Cardiac septum (tissue), 1 donor: Measurements from ENCODE around the gene RPF1. TPM values are rescaled to one million over a fixed set of nuclear protein-coding genes. Genes with fewer than 3 reads are reported as not detected.

Experiments
- DNase-seq: peaks from one replicate; pipeline ENCODE4 v3.0.0-alpha.2; 2020; ENCODE audit warnings: low spot score
- intact Hi-C: fragments of 100-400 bp; cut with DNase I; formaldehyde crosslinking; loops from one replicate; pipeline ENCODE4 v1.14.0; 2022
- total RNA-seq: library from RNA; stranded (reverse); fragmentation: NEBNext Ultra II Directional; extraction: Animal tissue kit (Norgen Biotek cat#: 25700); gene quantifications from one replicate; pipeline ENCODE4 v1.2.1, GENCODE V29; 2021
- donor health status: DM: no; HTN: no; CAD: no.

Gene RPF1
- total RNA-seq, 1 donor from 2014 or later = 34.3 TPM

DNA sequence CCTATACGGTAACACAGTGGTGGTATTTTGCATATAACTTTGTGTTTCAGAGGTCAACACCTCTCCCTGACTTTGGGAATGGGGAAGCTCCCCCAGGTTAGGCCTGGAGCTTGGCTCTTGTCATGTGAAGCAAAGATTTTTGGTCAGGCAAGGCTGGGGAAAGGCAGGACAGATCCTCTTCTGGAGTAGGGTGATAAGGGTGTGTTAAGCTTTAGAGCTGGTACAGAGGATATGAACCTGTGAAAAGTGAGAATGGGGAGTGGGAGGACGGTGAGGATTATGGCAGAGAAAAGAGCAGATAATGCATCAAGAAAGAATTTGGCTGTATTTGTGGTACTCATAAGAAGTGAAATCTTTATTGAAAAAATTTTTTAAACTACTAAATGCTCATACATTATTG, 2.3 kb downstream of the RPF1 start:
- intact Hi-C loops = no loop called here
- DNase-seq = no peak

DNA sequence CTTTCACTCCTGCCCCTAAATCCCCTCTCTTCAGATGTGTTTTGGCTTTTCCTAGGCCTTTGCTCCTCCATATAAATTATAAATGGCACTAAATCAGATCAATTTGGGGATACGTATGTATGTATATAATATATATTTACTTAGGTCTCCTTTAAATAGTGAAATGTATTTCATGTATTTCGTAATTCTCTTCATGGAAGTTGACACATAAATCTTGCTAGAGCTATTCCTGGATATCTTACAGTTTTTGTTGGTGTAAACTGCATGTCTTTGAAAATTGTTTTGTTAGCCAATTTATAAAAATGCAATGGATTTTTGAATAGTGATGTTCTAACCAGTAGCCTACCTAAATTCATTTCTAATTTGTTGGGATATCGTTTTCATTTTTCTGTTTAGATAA, 9.0 kb downstream of the RPF1 start:
- no peak for DNase-seq
- intact Hi-C loops = no loop called here

DNA sequence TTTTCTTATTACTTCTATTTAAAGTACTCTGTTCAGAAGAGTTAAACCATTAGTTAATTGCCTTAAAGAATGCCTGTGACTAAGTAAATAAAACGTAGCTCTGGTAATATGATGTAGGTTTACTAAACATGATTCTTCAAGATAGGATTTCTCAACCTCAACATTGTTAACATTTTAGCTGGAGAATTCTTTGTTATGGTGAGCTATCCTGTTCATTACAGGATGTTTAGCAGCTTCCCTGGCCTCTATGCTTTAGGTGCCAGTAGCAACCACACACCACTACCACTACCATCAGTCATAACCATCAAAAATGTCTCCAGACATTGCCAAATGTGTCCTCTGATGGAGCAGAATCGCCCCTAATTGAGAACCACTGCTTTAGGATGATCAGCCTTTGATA, 10.7 kb downstream of the RPF1 start:
- DNase-seq = no peak
- intact Hi-C loops = no loop called here

DNA sequence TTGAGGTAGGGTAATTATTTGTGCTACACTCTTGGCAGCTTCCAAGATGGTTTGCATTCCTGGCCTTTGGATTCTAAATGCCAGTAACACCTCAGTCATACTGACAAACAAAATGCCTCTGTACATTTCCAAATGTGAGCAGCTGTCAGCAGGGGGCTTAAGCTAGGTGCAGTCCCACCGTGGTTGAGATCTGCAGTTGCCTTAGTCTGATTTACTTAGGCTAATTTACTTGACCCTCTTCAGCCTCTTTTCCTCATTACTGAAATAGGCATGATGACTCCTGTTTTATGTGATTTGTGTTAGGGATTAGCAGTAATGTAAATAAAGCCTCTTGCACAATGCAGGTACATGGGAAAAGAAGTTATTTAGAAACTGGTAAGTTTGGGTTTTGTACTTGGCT, 13.7 kb downstream of the RPF1 start:
- no peak for DNase-seq
- intact Hi-C loops = no loop called here

DNA sequence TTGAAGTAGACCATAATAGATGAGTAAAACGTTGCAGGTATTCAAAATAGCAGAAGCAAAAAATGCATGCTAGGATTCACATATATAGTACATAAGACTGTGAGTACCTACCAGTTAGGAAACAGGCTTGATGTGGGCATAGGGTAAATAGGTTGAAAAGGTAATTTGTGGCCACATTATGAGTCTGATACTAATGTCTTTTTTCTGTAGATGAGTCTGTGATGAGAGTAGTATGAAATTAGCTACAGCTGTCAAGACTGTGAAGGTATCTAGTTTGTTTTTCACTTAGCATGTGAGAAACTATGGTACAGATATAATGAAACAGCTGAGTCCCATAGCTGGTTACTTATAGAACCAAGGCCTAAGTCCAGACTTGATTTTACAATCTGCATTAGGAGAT, 14.7 kb downstream of the RPF1 start:
- intact Hi-C loops = no loop called here
- no peak for DNase-seq

DNA sequence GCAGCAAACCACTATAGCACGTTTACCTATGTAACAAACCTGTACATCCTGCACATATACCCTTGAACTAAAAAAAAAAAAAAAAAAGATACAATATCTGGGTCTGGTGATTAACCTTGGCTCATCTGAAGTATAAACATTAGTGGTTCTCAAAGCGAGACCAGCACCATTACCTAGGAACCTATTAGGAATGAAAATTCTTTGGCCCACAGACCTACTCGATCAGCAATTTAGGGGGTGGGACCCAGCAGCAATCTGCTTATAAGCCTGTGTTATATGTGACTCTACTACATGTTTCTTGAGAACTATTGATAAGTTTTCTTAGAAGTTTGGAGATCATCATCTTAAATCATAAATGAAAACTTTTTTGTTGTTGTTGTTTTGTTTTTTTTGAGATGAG, 17.4 kb downstream of the RPF1 start:
- intact Hi-C loops = no loop called here
- DNase-seq = no peak

DNA sequence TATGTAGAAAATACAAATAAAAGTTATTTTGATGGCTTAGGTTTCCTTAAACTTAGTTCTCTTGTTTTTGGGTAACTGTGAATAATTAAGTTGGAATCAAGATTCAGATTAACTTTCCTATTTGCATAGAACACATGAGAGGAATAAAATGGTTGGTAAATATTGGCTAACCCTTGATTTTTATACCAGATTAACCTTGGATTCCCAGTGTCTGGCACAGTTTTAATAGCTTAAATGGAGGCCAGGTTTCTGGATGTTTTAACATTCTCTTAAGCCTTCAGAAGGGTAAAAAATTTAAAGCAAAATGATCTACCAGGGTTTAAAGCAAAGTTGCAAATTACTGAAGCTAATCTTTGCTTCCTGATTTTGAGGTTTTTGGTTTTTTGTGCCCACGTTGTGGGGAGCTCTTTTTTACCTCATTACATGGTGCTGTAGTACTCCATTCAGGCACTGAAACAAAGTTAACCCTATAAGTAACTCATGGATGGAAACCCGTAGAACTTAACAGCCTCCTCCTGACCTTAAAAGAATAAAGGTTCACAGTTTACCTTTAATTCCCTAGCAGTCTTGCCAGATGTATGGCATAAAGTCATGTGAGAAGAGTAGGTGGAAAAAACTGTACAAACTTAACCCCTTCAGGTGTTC, 18.7 kb downstream of the RPF1 start:
- intact Hi-C loops = no loop called here
- DNase-seq = no peak

DNA sequence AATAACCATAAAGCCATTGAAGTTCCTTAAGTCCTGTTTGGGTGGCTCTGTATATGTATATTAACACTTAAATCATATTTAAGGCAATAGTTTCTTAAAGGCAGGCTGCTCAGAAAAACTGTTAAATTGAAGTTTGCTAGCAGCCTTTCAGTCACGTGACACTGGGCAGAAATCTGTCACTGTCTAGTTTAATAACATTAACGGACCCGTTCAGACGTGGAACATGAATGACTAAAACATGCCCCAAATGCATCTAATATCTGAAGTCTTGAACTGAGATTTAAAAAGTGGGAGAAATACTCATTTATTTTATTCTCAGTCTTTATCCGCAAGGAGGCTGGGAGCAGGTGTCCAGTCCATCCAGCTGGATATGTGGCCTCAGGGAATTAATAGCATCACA, 23.9 kb downstream of the RPF1 start:
- intact Hi-C loops = loop anchor here (10.0 kb wide), 1 partner anchor 252 kb away; no protein-coding TSS in a partner anchor
- DNase-seq = no peak

DNA sequence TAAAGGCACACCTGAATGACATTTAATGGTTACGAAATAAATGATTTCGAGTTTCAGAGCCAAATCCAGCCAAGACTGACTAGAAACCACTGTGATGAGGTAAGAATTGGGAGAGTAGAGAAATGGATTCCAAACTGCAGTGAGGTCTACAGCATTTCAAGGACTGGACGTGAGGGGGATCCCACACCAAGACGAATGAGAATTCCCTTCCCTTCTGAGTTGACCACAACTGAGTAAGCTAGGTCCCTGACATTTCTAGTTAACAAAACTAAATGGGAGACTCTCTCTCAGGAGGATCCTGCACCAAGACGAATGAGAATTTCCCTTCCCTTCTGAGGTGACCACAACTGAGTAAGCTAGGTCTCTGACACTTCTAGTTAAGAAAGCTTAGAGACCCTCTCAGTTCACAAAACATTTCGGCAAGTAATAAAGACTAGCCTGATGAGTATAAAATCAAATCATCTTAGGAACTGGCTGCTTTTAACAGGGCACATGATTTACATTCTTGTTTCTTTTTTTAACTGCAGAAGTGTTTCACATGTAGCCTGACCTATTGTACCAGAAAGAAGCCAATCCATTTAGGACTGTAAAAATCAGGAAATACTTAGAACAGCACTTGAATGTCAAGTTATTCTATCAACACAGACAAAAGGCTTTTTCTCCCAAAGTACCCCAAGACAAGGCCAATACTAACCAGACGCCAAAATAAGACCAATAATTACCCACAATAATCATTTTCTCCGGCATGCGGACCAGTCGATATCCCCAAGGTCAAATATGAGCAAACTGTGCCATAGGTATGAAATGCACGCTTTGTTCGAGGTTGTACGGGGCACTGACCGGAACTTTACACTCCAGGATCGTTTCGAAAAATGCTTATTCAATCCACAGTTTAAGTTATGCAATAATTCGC, 25.8 kb downstream of the RPF1 start:
- no peak for DNase-seq
- intact Hi-C loops = loop anchor here (5.0 to 10.0 kb wide), 2 partner anchors 97 to 250 kb away; no protein-coding TSS in a partner anchor

DNA sequence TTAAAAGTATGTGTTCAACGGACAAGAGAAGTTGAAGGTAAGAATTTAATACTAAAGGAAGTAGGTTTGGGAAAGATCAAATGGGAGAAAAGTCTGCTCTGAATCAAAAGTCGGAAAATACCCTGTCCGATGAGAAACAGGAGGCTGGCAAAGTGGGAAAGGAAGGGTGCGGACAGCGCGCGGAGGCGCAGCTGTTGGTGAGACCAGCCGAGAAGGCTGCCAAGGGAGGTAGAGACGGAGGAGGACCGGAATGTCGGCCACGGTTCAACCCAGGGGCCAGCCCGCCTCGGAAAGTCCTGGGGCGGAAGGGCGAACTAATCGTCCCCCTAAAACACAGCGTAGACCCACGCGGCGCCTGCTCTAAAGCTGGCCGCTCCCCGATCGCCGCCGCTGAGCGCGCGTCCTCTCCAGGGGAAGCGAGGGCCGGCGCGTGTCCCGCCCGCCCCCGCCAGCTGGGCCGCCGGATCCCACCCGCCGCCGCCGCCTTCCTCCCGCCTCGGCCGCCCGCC, 26.5 kb downstream of the RPF1 start:
- intact Hi-C loops = loop anchor here (1.0 to 10.0 kb wide), 5 partner anchors 27 to 249 kb away; partner anchors contain the start of genes RPF1 and SSX2IP
- peak; percentile 84 for DNase-seq

DNA sequence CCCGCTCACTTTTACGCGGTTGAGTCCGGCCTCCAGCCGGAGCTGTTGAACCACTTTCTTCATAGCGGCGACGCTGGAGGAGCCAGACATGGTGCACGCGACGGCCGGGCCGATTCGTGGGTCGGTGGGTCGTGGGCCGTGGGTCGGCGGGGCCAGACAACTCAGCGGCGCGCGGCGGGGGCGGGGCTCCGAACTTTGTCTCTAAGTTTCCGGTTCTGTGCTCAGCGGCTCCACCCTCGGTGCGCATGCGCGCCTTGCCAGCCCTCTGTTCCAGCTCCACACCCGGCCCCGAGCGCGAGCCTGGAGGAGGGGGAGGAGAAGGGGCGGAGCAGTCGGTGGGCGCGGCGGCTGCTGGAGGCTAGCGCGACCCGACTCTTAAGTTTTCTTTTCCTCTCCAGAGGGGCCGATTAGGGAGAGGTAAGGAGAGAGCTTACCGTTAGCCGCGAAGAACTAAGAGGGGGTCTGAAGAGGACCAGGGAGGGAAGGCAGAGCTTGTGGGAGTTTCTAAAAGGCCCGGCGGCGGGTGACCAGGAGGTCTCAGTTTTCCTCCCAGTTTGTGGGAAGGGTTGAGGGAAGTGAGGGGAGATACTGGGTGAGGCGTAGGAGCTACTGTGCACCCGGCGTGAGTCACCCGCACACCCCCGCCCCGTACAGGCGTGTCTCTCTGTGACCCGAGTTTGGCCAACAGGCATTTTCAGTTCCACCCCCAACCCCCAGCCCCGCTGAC, 27.1 kb downstream of the RPF1 start, which contains the start of the genes GNG5 and SPATA1:
Gene GNG5 (minus strand): TSS at position 580 of the 727 bp plus-strand sequence. CDS start 490 bp downstream, at position 90.
Gene SPATA1 (plus strand): TSS at position 385 of the 727 bp plus-strand sequence. CDS start 9,974 bp downstream, outside the sequence.
- intact Hi-C loops = loop anchor here (1.0 to 10.0 kb wide), 5 partner anchors 27 to 249 kb away; partner anchors contain the start of genes RPF1 and SSX2IP
- peak; percentile 100 for DNase-seq

DNA sequence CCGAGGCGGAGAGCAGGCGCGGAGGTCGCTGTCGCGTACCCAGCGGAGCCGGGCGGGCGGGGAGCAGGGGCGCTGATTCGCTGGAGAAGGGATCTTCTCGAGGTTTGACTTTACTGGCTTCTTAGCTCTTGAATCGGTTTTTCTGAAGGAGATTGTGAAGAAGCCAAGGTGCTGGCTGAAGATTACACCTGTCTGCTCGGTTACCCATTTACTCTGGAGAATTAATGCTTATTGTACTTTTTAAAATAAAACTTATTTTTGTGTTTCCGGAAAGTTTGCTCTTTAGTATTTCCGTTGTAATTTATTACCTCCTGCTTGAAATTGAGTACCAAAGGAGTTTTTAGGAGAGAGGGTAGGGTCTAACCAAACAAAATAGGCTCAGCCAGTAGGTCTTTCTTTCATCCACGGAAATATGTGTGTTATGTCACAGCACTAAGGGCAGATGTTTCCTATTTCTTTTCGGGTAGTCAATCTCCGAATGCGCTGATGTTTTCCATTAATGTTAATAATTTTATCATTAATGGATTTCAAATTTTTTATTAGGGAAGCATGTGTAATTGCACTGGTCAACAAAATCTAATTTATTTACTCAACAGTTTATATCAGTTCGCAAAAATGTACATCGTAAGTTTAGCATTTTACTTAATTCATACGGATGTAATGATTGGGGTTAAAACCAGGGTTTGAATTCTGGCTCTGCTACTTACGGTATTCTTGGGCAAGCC, 27.8 kb downstream of the RPF1 start:
- DNase-seq = no peak
- intact Hi-C loops = loop anchor here (1.0 to 10.0 kb wide), 5 partner anchors 28 to 248 kb away; partner anchors contain the start of genes RPF1 and SSX2IP

DNA sequence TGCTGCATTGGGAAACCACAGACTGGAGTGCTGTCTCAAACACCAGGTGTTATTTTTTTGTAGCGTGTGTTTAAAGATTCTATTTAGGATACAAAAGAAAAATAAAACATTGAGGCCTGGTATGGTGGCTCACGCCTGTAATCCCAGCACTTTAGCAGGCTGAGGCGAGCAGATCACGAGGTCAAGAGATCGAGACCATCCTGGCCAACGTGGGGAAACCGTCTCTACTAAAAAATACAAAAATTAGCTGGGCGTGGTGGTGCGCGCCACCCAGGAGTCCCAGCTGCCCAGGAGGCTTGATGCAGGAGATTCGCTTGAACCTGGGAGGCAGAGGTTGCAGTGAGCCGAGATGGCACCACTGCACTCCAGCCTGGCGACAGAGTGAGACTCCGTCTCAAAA, 28.8 kb downstream of the RPF1 start:
- intact Hi-C loops = loop anchor here (2.0 to 10.0 kb wide), 4 partner anchors 29 to 247 kb away; partner anchors contain the start of genes RPF1 and SSX2IP
- DNase-seq = peak; percentile 41

DNA sequence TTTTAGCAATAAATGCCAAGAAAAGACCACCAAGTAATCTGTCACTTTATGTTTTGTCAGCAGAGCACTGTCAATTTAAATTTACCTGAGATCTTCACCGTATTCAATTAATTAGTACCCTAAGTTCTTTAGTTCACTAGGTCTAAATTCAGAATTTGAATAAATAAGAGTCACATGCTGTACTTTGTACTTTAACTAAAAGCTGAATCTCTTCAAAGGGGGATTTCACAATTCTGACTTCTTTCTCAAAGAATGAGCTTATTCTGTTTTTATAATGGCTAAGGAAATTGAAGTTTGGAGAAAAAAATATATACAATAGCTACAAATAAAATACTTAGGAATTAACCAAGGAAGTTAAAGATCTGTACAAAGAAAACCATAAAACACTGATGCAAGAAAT, 29.4 kb downstream of the RPF1 start:
- intact Hi-C loops = loop anchor here (5.0 to 10.0 kb wide), 2 partner anchors 94 to 246 kb away; no protein-coding TSS in a partner anchor
- DNase-seq = no peak

DNA sequence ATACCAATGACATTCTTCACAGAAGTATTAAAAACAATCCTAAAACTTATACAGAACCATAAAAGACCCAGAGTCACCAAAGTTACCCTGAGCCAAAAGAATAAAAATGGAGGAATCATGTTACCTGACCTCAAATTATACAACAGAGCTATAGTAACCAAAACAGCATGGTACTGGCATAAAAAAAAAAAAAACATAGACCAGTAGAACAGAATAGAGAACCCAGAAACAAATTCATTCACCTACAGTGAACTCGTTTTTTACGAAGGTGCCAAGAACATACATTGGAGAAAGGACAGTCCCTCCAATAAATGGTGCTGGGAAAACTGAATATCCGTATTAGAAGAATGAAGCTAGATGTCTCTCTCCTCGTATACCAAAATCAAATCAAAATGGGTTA, 30.0 kb downstream of the RPF1 start:
- intact Hi-C loops = loop anchor here (5.0 to 10.0 kb wide), 2 partner anchors 93 to 246 kb away; no protein-coding TSS in a partner anchor
- DNase-seq = no peak

DNA sequence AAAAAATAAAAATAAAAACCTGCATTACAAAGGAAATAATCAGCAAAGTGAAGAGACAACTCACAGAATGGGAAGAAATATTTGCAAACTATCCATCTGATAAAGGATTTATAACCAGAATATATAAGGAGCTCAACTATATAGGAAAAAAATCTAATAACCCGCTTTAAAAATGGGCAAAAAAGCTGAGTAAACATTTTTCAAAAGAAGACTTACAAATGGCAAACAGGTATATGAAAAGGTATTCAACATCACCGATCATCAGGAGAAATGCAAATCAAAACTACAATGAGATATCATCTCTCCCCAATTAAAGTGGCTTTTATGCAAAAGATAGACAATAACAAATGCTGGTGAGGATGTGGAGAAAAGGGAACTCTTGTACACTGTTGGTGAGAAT, 31.1 kb downstream of the RPF1 start:
- intact Hi-C loops = no loop called here
- DNase-seq = no peak

DNA sequence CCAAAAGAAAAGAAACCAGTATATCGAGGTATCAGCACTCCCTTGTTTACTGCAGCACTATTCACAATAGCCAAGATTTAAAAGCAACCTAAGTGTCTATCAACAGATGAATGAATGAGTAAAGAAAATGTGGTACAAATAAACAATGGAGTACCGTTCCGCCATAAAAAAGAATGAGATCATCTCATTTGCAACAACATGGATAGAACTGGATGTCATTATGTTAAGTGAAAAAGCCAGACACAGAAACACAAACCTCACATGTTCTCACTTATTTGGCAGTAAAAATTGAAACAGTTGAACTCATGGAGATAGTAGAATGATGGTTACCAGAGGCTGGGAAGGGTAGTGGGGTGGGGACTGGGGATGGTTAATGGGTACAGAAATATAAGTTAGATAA, 31.6 kb downstream of the RPF1 start:
- no peak for DNase-seq
- intact Hi-C loops = no loop called here

DNA sequence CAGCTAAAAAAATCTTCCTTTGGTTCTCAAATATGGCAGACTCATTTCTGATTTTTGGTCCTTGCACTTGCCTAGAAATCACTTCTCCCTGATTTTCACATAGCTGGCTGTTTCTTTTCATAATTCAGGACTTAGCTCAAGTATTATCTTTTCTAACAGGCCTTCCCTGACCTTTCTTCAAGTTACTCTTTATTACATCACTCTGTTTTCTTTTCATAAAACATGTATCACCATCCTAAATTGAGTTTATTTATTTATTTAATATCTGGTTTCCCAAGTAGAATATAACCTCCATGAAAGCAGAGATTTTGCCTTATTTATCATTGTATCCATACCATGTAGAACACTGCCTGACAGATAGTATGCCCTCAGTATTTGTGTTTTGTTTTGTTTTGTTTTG, 45.5 kb downstream of the RPF1 start:
- no peak for DNase-seq
- intact Hi-C loops = no loop called here

DNA sequence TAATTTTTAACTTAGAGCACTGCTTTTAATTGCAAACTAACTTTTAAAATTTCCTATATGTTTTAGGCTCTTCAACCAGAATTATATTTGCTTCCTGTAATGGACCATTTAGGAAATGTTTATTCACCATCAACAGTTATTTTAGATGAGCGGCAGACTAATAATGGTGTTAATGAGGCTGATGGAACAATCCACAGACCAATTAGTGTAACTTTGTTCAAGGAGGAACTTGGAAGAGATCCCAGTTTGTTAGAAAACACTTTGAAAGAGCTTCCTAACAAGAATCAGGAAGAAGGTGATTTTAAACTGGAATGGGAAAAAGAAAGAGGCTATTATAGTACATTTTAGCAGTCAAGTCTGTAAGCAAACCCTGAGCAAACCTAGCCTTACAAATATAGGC, 46.7 kb downstream of the RPF1 start:
- intact Hi-C loops = no loop called here
- DNase-seq = no peak
